ENCODE measurements around the gene TBXAS1. TPM values are rescaled to one million over a fixed set of nuclear protein-coding genes. Genes with fewer than 3 reads are reported as not detected.

Gene TBXAS1
- total RNA-seq, 3 donors from 2014 or later (not counting 1 experiment from before 2014, with no cell fraction given) = 72.7 to 110 (median 88.7) TPM

DNA sequence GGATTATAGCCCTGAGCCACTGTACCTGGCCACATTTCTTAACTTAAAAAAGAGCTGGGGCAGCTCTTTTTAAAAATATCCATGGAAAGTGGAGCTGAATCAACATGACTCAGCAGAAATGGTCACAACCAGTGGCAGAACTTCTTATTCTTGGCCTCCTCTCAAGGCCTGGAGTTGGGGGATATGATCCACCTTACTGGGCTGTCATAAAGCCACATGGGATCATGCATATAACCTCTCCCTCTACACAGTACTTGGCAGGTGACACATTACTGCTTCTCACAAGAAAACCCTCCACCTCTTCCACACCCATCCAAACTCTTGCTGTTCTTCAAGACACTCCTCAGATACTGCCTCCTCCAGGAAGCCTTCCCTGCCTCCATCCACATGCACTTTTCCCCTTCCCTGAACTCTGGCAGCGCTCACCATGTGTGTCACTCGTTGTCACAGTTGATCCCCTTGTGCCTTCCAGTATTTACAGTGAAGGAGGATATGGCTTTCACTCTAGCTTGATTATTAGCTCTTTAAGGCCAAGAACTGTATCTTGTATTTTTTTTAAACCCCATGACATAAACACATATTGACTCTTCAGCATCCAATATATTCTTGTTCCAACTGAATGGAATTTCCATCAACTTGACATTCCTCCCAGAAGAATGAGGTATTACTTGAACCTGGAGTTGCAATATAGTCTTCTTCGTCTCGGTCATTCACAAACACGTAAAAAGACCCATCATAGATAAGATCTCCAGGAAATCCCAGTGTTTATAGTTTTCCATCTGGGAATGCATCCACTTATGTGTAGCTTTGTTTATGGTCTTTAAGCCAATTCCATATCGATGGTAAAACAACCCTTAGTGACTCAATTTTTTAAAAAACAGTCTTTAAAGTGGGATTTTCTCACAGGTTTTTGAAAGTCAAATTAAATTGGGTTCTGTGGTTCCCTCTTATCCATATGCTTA, 85.5 kb downstream of the TBXAS1 start:
- Mint-ChIP-seq H3K4me1 (peaks cover 29 to 48% of the 10 kb centered on the region in 2 donors), H3K27ac (peak overlapping the region in 1 of 2 donors; percentile 91), H3K36me3 (peaks cover 11% of the 10 kb centered on the region), H3K4me3 (no peak overlapping the region), H3K9me3 (no peaks in the 10 kb centered on the region), H3K27me3 (ENCODE audit: low read depth in 2 of 2) (no peaks in the 10 kb centered on the region)
- DNase-seq (no peak), ATAC-seq (no peak)
- Histone ChIP-seq H3K27ac (ENCODE audit: low read length) (no peak overlapping the region), H3K4me1 (ENCODE audit: control insufficient read depth, insufficient read depth, low read length) (peaks cover 21% of the 10 kb centered on the region), H3K4me3 (ENCODE audit: low read length) (no peak overlapping the region), H3K9me3 (ENCODE audit: control insufficient read depth, insufficient read depth, low read length) (no peaks in the 10 kb centered on the region), H3K27me3 (ENCODE audit: control insufficient read depth, insufficient read depth, low read length) (no peaks in the 10 kb centered on the region), H3K36me3 (ENCODE audit: control insufficient read depth, insufficient read depth, low read length) (no peaks in the 10 kb centered on the region)
- intact Hi-C loops (cut with micrococcal nuclease) = loop anchor here (5.0 kb wide), 1 partner anchor 267 kb away; no protein-coding TSS in a partner anchor
- TF ChIP-seq CTCF (IDR thresholded peaks at IDR 0.05) = no peak
- 94% methylated on average over 5 of the region's 6 CpGs for WGBS (ENCODE audit: insufficient coverage)

DNA sequence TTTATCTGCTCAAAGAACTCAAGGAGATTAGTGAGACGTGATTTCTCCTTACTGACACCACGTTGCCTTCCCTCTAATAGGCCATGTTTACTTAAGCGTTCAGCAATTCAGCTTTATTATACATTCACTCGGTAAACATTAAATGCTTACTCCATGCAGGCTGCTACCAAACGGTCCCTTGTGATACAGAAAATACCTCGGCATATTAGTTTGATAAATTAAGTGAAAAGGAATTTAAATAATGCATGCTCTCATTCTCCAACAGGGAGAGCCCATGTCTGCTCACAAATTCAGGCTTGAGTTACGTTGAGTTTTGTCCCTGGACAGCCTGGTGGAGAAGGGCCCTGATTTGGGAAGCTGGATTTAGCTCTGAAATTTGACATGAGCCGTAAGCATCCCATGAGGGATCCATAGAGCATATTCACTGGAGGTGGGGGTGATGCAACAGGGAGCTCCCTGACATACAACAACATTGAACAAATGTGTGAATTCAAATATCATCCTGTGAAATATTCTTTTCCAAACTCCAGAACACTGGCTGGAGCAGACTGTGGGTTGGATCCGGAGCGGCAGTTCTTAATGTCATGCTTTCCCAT, 86.3 kb downstream of the TBXAS1 start:
- intact Hi-C loops (cut with micrococcal nuclease) = loop anchor here (5.0 kb wide), 1 partner anchor 268 kb away; no protein-coding TSS in a partner anchor
- H3K4me3 Mint-ChIP-seq = no peak overlapping the region
- no peak for TF ChIP-seq CTCF (IDR thresholded peaks at IDR 0.05)
- DNase-seq = no peak
- Histone ChIP-seq H3K27me3 (ENCODE audit: control insufficient read depth, insufficient read depth, low read length) (no peaks in the 10 kb centered on the region), H3K4me3 (ENCODE audit: low read length) (no peak overlapping the region), H3K27ac (ENCODE audit: low read length) (no peak overlapping the region), H3K4me1 (ENCODE audit: control insufficient read depth, insufficient read depth, low read length) (peaks cover 29% of the 10 kb centered on the region), H3K9me3 (ENCODE audit: control insufficient read depth, insufficient read depth, low read length) (no peaks in the 10 kb centered on the region), H3K36me3 (ENCODE audit: control insufficient read depth, insufficient read depth, low read length) (no peaks in the 10 kb centered on the region)
- WGBS (ENCODE audit: insufficient coverage) = 97% methylated on average over 10 of the region's 10 CpGs
- peaks cover 11% of the 10 kb centered on the region for H3K36me3 Mint-ChIP-seq
- H3K27me3 Mint-ChIP-seq (ENCODE audit: low read depth in 2 of 2) = no peaks in the 10 kb centered on the region
- H3K9me3 Mint-ChIP-seq = no peaks in the 10 kb centered on the region
- H3K4me1 Mint-ChIP-seq = peaks cover 36 to 50% of the 10 kb centered on the region in 2 donors
- H3K27ac Mint-ChIP-seq = peak overlapping the region; percentile 86 to 91
- ATAC-seq = no peak

- Histone ChIP-seq H3K4me3 (ENCODE audit: low read length) (no peak overlapping the region), H3K27ac (ENCODE audit: low read length) (peak overlapping the region; percentile 30), H3K36me3 (ENCODE audit: control insufficient read depth, insufficient read depth, low read length) (no peaks in the 10 kb centered on the region), H3K4me1 (ENCODE audit: control insufficient read depth, insufficient read depth, low read length) (peaks cover 33% of the 10 kb centered on the region), H3K27me3 (ENCODE audit: control insufficient read depth, insufficient read depth, low read length) (no peaks in the 10 kb centered on the region), H3K9me3 (ENCODE audit: control insufficient read depth, insufficient read depth, low read length) (no peaks in the 10 kb centered on the region)
- 31% methylated on average over 10 of the region's 10 CpGs for WGBS (ENCODE audit: insufficient coverage)
- Mint-ChIP-seq H3K27me3 (ENCODE audit: low read depth in 2 of 2) (no peaks in the 10 kb centered on the region), H3K36me3 (peaks cover 6% of the 10 kb centered on the region), H3K4me1 (peaks cover 44 to 58% of the 10 kb centered on the region in 2 donors), H3K4me3 (peak overlapping the region; percentile 37), H3K27ac (peak overlapping the region; percentile 86 to 91), H3K9me3 (no peaks in the 10 kb centered on the region)
- intact Hi-C loops (cut with micrococcal nuclease) = loop anchor here (1.0 to 5.0 kb wide), 3 partner anchors 42 to 269 kb away; no protein-coding TSS in a partner anchor
- ATAC-seq (peak; percentile 86 to 93 (median 87)), DNase-seq (peak; percentile 49 to 69)
- TF ChIP-seq CTCF (IDR thresholded peaks at IDR 0.05) = no peak
Observed at GRCh38 chr7:139915864-139916716, 87.0 kb downstream of the TBXAS1 start.

All from natural killer cell (primary cell).